C4-2B (cell line): ENCODE results near the gene HAGHL.

Source experiments
- ZFX ChIP-seq: fragments of 450-650 bp; IDR thresholded peaks from 2 replicates; pipeline ENCODE4 v1.6.1; 2017
- TF ChIP-seq, protein P1 (sequence below): fragments of 450-650 bp; conservative IDR thresholded peaks from 2 replicates; pipeline ENCODE4 v1.5.1; 2017; ENCODE audit warnings: mild to moderate bottlenecking

GRCh38 chr16:707062-707538, 19.8 kb upstream of the HAGHL start:
- TF ChIP-seq, protein P1, sequence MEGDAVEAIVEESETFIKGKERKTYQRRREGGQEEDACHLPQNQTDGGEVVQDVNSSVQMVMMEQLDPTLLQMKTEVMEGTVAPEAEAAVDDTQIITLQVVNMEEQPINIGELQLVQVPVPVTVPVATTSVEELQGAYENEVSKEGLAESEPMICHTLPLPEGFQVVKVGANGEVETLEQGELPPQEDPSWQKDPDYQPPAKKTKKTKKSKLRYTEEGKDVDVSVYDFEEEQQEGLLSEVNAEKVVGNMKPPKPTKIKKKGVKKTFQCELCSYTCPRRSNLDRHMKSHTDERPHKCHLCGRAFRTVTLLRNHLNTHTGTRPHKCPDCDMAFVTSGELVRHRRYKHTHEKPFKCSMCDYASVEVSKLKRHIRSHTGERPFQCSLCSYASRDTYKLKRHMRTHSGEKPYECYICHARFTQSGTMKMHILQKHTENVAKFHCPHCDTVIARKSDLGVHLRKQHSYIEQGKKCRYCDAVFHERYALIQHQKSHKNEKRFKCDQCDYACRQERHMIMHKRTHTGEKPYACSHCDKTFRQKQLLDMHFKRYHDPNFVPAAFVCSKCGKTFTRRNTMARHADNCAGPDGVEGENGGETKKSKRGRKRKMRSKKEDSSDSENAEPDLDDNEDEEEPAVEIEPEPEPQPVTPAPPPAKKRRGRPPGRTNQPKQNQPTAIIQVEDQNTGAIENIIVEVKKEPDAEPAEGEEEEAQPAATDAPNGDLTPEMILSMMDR, result no peak
- TF ChIP-seq ZFX, result no peak
